GM12872 (cell line): ENCODE data around the gene BBS2.

ENCODE experiments used
- TF ChIP-seq, protein P1 (sequence below): IDR thresholded peaks from 3 replicates; pipeline ENCODE4 v1.5.1; 2011; ENCODE audit warnings: low read depth, mild to moderate bottlenecking, low read length, moderate library complexity; ENCODE audit not compliant: insufficient read depth

The BBS2 gene

DNA sequence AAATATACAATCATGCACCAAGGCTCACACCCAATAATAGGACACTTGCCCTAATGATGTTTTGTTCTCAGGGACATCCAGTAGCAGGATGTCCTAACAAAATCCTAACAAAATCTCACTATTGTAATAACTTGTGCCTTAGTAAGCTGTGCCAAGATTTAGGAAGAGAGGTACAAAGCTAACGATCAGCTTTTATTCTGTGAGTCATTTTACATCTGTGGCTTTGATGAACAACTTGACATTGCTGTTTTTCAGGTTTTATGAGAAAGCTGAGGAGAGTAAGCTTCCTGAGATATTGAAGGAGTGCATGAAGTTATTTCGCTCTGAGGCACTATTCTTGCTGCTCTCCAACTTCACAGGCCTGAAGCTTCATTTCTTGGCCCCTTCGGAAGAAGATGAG lies 49.6 kb downstream of the BBS2 start:
- TF ChIP-seq, protein P1, sequence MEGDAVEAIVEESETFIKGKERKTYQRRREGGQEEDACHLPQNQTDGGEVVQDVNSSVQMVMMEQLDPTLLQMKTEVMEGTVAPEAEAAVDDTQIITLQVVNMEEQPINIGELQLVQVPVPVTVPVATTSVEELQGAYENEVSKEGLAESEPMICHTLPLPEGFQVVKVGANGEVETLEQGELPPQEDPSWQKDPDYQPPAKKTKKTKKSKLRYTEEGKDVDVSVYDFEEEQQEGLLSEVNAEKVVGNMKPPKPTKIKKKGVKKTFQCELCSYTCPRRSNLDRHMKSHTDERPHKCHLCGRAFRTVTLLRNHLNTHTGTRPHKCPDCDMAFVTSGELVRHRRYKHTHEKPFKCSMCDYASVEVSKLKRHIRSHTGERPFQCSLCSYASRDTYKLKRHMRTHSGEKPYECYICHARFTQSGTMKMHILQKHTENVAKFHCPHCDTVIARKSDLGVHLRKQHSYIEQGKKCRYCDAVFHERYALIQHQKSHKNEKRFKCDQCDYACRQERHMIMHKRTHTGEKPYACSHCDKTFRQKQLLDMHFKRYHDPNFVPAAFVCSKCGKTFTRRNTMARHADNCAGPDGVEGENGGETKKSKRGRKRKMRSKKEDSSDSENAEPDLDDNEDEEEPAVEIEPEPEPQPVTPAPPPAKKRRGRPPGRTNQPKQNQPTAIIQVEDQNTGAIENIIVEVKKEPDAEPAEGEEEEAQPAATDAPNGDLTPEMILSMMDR: no peak

DNA sequence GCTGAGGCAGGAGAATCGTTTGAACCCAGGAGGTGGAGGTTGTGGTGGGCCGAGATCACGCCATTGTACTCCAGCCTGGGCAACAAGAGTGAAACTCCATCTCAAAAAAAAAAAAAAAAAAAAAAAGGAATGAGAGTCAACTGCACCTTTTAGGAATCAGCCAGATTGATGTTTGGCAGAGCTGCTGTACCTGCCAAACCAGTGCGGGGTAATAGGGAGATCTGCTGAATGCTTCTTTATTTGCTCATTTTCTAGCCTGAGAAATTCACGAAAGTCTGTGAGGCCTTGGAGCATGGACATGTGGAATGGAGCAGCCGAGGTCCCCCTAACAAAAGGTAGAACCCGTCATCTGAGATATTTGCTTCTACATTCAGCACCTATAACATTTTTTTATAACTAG lies 50.1 kb downstream of the BBS2 start:
- TF ChIP-seq, protein P1: no peak

GRCh38 chr16:56468800-56469199 lies 51.0 kb downstream of the BBS2 start:
- TF ChIP-seq, protein P1: no peak

- TF ChIP-seq, protein P1: no peak
Observed at GRCh38 chr16:56466344-56466743, 53.5 kb downstream of the BBS2 start.

- TF ChIP-seq, protein P1: no peak
Observed at GRCh38 chr16:56463153-56463552, 56.7 kb downstream of the BBS2 start.

DNA sequence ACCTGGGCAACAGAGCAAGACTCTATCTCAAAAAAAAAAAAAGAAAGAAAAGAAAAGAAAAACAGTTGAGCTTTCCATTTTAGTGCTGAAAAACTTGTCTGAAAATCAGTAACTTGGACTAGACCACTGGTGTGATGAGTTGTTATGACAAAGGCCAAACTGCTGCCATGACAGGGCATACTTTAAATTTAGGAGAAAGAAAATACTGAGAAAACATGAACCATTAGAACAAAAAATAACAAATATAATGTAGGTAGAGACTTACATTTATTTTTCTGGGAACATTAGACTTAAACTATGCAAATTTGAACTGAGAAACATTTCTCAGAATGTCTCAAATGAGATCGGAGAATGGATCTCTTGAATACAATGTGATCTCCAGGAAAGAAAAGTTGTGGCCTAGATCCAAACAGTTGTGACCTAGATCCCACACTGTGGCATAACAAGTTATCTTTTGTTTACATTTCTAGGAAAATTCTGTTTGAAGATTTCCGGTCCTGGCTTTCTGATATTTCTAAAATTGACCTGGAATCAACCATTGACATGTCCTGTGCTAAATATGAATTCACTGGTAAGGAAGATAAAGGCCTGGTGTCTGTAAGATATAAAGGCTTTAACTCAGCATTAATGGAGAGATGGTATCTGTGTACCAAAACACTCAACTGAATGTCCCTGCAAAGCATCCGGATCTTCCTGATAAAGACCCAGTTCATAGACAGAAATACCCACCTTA lies 57.6 kb downstream of the BBS2 start:
- TF ChIP-seq, protein P1: no peak

- TF ChIP-seq, protein P1: no peak
Observed at GRCh38 chr16:56460101-56460500, 59.7 kb downstream of the BBS2 start.
